ENCODE measurements around the gene C10orf67. TPM values are rescaled to one million over a fixed set of nuclear protein-coding genes. Genes with fewer than 3 reads are reported as not detected.

The C10orf67 gene
- total RNA-seq, 2 donors from 2014 or later: 0.52 TPM; not detected in 1

DNA sequence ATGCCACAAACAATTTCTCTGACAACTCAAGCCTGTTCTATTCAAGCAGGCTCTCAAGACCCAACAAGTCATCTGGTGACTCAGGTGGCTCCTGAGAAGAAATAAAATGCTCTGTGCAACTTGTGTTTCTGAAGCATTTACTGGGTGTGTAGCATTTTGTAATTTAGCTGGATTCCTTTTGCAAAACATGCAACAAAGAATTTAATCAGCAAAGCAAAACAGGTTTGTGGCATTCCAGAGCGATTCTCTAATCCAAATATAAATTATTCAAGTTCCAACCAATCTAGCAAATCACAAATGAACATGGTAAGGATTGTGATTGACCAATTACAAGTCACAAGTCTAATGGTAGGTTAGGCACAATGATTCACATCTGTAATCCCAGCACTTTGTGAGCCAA, 39.8 kb upstream of the C10orf67 start:
- WGBS, 2 donors: 43 to 70% methylated on average over 1 of the region's 1 CpG
- Histone ChIP-seq H3K27ac (no peak overlapping the region), H3K36me3 (replicated peaks in 1 of 2; ENCODE audit: insufficient read depth in 1 of 2, low read depth in 2 of 2) (no peaks in the 10 kb centered on the region), H3K27me3 (peaks cover 0 to 5% of the 10 kb centered on the region in 2 donors), H3K4me1 (no peaks in the 10 kb centered on the region), H3K4me3 (no peak overlapping the region), H3K9me3 (no peaks in the 10 kb centered on the region)
- intact Hi-C loops (cut with DNase I): no loop called here
- DNase-seq (no peak), ATAC-seq (no peak)
- TF ChIP-seq POLR2A (IDR thresholded peaks at IDR 0.05): no peak
- TF ChIP-seq, protein P1, sequence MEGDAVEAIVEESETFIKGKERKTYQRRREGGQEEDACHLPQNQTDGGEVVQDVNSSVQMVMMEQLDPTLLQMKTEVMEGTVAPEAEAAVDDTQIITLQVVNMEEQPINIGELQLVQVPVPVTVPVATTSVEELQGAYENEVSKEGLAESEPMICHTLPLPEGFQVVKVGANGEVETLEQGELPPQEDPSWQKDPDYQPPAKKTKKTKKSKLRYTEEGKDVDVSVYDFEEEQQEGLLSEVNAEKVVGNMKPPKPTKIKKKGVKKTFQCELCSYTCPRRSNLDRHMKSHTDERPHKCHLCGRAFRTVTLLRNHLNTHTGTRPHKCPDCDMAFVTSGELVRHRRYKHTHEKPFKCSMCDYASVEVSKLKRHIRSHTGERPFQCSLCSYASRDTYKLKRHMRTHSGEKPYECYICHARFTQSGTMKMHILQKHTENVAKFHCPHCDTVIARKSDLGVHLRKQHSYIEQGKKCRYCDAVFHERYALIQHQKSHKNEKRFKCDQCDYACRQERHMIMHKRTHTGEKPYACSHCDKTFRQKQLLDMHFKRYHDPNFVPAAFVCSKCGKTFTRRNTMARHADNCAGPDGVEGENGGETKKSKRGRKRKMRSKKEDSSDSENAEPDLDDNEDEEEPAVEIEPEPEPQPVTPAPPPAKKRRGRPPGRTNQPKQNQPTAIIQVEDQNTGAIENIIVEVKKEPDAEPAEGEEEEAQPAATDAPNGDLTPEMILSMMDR (IDR thresholded peaks at IDR 0.05): no peak

- WGBS, 2 donors: 80 to 90% methylated on average over 2 of the region's 2 CpGs
- Histone ChIP-seq H3K4me1 (no peaks in the 10 kb centered on the region), H3K4me3 (no peak overlapping the region), H3K27ac (no peak overlapping the region), H3K27me3 (peaks cover 0 to 5% of the 10 kb centered on the region in 2 donors), H3K36me3 (replicated peaks in 1 of 2; ENCODE audit: insufficient read depth in 1 of 2, low read depth in 2 of 2) (no peaks in the 10 kb centered on the region), H3K9me3 (no peaks in the 10 kb centered on the region)
- intact Hi-C loops (cut with DNase I): no loop called here
- ATAC-seq (no peak), DNase-seq (no peak)
- TF ChIP-seq, protein P1 (IDR thresholded peaks at IDR 0.05): no peak
- TF ChIP-seq POLR2A (IDR thresholded peaks at IDR 0.05): no peak
These were observed 39.0 kb upstream of the C10orf67 start for GRCh38 chr10:23383637-23384036.

GRCh38 chr10:23381298-23382040, 36.9 kb upstream of the C10orf67 start:
- no peaks in the 10 kb centered on the region for H3K4me1 ChIP-seq
- H3K27ac ChIP-seq: no peak overlapping the region
- WGBS, 2 donors: 79 to 85% methylated on average over 3 of the region's 3 CpGs
- H3K36me3 ChIP-seq (replicated peaks in 1 of 2; ENCODE audit: insufficient read depth in 1 of 2, low read depth in 2 of 2): no peaks in the 10 kb centered on the region
- ATAC-seq (no peak), DNase-seq (no peak)
- H3K9me3 ChIP-seq: no peaks in the 10 kb centered on the region
- H3K27me3 ChIP-seq: peaks cover 0 to 5% of the 10 kb centered on the region in 2 donors
- intact Hi-C loops (cut with DNase I): no loop called here
- no peak for TF ChIP-seq POLR2A (IDR thresholded peaks at IDR 0.05)
- TF ChIP-seq, protein P1 (IDR thresholded peaks at IDR 0.05): no peak
- no peak overlapping the region for H3K4me3 ChIP-seq

GRCh38 chr10:23379686-23380085, 35.1 kb upstream of the C10orf67 start:
- H3K36me3 ChIP-seq (replicated peaks in 1 of 2; ENCODE audit: insufficient read depth in 1 of 2, low read depth in 2 of 2): no peaks in the 10 kb centered on the region
- no peak overlapping the region for H3K27ac ChIP-seq
- H3K4me3 ChIP-seq: no peak overlapping the region
- no peaks in the 10 kb centered on the region for H3K4me1 ChIP-seq
- ATAC-seq (no peak), DNase-seq (no peak)
- TF ChIP-seq, protein P1 (IDR thresholded peaks at IDR 0.05): no peak
- TF ChIP-seq POLR2A (IDR thresholded peaks at IDR 0.05): no peak
- 41 to 54% methylated on average over 3 of the region's 3 CpGs for WGBS, 2 donors
- intact Hi-C loops (cut with DNase I): no loop called here
- H3K27me3 ChIP-seq: peaks cover 0 to 5% of the 10 kb centered on the region in 2 donors
- no peaks in the 10 kb centered on the region for H3K9me3 ChIP-seq

GRCh38 chr10:23376229-23376655, 31.6 kb upstream of the C10orf67 start:
- Histone ChIP-seq H3K4me1 (no peaks in the 10 kb centered on the region), H3K36me3 (replicated peaks in 1 of 2; ENCODE audit: insufficient read depth in 1 of 2, low read depth in 2 of 2) (no peaks in the 10 kb centered on the region), H3K27me3 (peaks cover 0 to 4% of the 10 kb centered on the region in 2 donors), H3K27ac (peak overlapping the region in 1 of 4 donors; percentile 11), H3K9me3 (no peaks in the 10 kb centered on the region), H3K4me3 (no peak overlapping the region)
- TF ChIP-seq, protein P1 (IDR thresholded peaks at IDR 0.05): no peak
- TF ChIP-seq POLR2A (IDR thresholded peaks at IDR 0.05): no peak
- 72 to 79% methylated on average over 3 of the region's 3 CpGs for WGBS, 2 donors
- no peak for ATAC-seq
- peak in 1 of 4 donors; percentile 24 for DNase-seq
- intact Hi-C loops (cut with DNase I): no loop called here
